T1000 (cell line): ENCODE measurements around the gene LARP7.
A peak's percentile ranks its signal among the peaks of the same experiment; 100 is the strongest.
"Not testable (repeated sequence)": the region's sequence is repeated elsewhere in the genome, so short reads cannot be mapped to it uniquely, and the experiment has no call there.

Experiments used
- DNase-seq: peaks from one replicate; lab custom pipeline; 2025; ENCODE audit warnings: mixed read lengths; lab: John Stamatoyannopoulos, UW

LARP7 gene

GRCh38 chr4:112636688-112637551 is at the start of gene LARP7, which contains the start of gene ZGRF1:
LARP7 (plus strand) TSS chr4:112637143; CDS start chr4:112644670, 7,527 bp downstream.
ZGRF1 (minus strand) TSS chr4:112636909; CDS start chr4:112633176, 3,733 bp downstream.
- peak; percentile 99 for DNase-seq

- no peak for DNase-seq
Measured at GRCh38 chr4:112589206-112589605, 47.7 kb upstream of the LARP7 start.

GRCh38 chr4:112591593-112591992 is 45.4 kb upstream of the LARP7 start:
- DNase-seq: no peak

- no peak for DNase-seq
Measured at GRCh38 chr4:112592717-112593116, 44.2 kb upstream of the LARP7 start.

GRCh38 chr4:112593438-112594133 is 43.4 kb upstream of the LARP7 start:
- no peak for DNase-seq

- DNase-seq: no peak
Measured at GRCh38 chr4:112594993-112595392, 42.0 kb upstream of the LARP7 start.

- no peak for DNase-seq
Measured at GRCh38 chr4:112604589-112604988, 32.4 kb upstream of the LARP7 start.

GRCh38 chr4:112612814-112613213 is 24.1 kb upstream of the LARP7 start:
- DNase-seq: not testable (repeated sequence)

- DNase-seq: no peak
Measured at GRCh38 chr4:112616984-112617383, 20.0 kb upstream of the LARP7 start.

GRCh38 chr4:112626228-112626627 is 10.7 kb upstream of the LARP7 start:
- no peak for DNase-seq

- no peak for DNase-seq
Measured at GRCh38 chr4:112633477-112634235, 3.3 kb upstream of the LARP7 start.

GRCh38 chr4:112637552-112637866 is 566 bp downstream of the LARP7 start:
- DNase-seq: no peak

- DNase-seq: no peak
Measured at GRCh38 chr4:112642526-112642925, 5.6 kb downstream of the LARP7 start.

GRCh38 chr4:112644595-112645535 is 7.9 kb downstream of the LARP7 start:
- not testable (repeated sequence) for DNase-seq

GRCh38 chr4:112645541-112646329 is 8.8 kb downstream of the LARP7 start:
- DNase-seq: no peak

GRCh38 chr4:112646632-112647537 is 9.9 kb downstream of the LARP7 start:
- no peak for DNase-seq

- DNase-seq: no peak
Measured at GRCh38 chr4:112647785-112648184, 10.8 kb downstream of the LARP7 start.

GRCh38 chr4:112648263-112649054 is 11.5 kb downstream of the LARP7 start:
- DNase-seq: no peak

- DNase-seq: no peak
Measured at GRCh38 chr4:112649055-112649408, 12.1 kb downstream of the LARP7 start.
